Breast epithelium (tissue), 3 donors: ENCODE results near the gene MT1HL1.

Experiments
- POLR2A ChIP-seq: fragments of 450-650 bp; IDR thresholded peaks from one replicate; pipeline ENCODE4 v1.6.1; 2016; ENCODE audit warnings: antibody characterized with exemption, mild to moderate bottlenecking, moderate library complexity
- POLR2AphosphoS5 ChIP-seq, 3 donors: sonication (generic); formaldehyde crosslinking; IDR thresholded peaks; one replicate each; pipeline ENCODE4 v1.6.1; 2017; ENCODE audit warnings: antibody characterized with exemption in 3 of 3

GRCh38 chr1:237043846-237044636 is 39.8 kb upstream of the MT1HL1 start:
- TF ChIP-seq POLR2AphosphoS5 (IDR thresholded peaks at IDR 0.05) (no peak), POLR2A (no peak)
